OCI-LY7 (cell line): ENCODE measurements around the gene SBF2. TPM values are rescaled to one million over a fixed set of nuclear protein-coding genes. Genes with fewer than 3 reads are reported as not detected.

ENCODE experiments used
- BruUV-seq: library from RNA; stranded (reverse); fragments of 400-500 nt; replicated peaks from 2 replicates; lab custom pipeline; 2021; lab: Mats Ljungman, UMichigan
- CTCF ChIA-PET: fragments of 300-600 bp; sonication (Branson Sonifier 250); formaldehyde crosslinking; loops from one replicate; lab custom pipeline; 2022; ENCODE audit warnings: antibody characterized with exemption; ENCODE audit not compliant: unreplicated experiment; lab: Charles Lee
- POLR2A ChIA-PET: fragments of 300-600 bp; sonication (Branson Sonifier 250); formaldehyde crosslinking; loops from one replicate; lab custom pipeline; 2022; ENCODE audit warnings: antibody characterized with exemption; lab: Charles Lee
- DNase-seq: peaks from one replicate; pipeline ENCODE4 v3.0.0-alpha.2; 2015; ENCODE audit warnings: low spot score
- H2AFZ ChIP-seq: fragments of 200-600 bp; sonication (generic), shearing (Covaris generic); 2 replicates; pipeline ENCODE4 v1.6.1; 2014; ENCODE audit warnings: mild to moderate bottlenecking, antibody characterized with exemption, low read length, moderate library complexity
- H3K27ac ChIP-seq: fragments of 200-600 bp; sonication (generic); 2 replicates; pipeline ENCODE4 v1.5.1; 2014; ENCODE audit warnings: mixed run types, low read depth, mild to moderate bottlenecking, moderate library complexity, low read length, inconsistent platforms; ENCODE audit not compliant: poor library complexity, severe bottlenecking
- H3K36me3 ChIP-seq: fragments of 200-600 bp; sonication (generic); 2 replicates; pipeline ENCODE4 v1.6.1; 2014; ENCODE audit warnings: mild to moderate bottlenecking, antibody characterized with exemption, low read length, moderate library complexity, mixed read lengths; ENCODE audit not compliant: insufficient read depth
- H3K4me1 ChIP-seq: fragments of 200-600 bp; sonication (generic); 2 replicates; pipeline ENCODE4 v1.5.1; 2014; ENCODE audit warnings: mild to moderate bottlenecking, low read length; ENCODE audit not compliant: insufficient read depth, poor library complexity, severe bottlenecking
- H3K4me2 ChIP-seq: fragments of 200-600 bp; sonication (generic); 2 replicates; pipeline ENCODE4 v1.6.1; 2014; ENCODE audit warnings: mild to moderate bottlenecking, low read length
- H3K4me3 ChIP-seq: fragments of 200-600 bp; sonication (generic); 2 replicates; pipeline ENCODE4 v1.5.1; 2014; ENCODE audit warnings: mild to moderate bottlenecking, low read depth, low read length; ENCODE audit not compliant: poor library complexity, severe bottlenecking
- H3K79me2 ChIP-seq: fragments of 200-600 bp; sonication (generic); 2 replicates; pipeline ENCODE4 v1.6.1; 2016; ENCODE audit warnings: low read depth, mild to moderate bottlenecking, low read length, moderate library complexity, mixed read lengths; ENCODE audit not compliant: insufficient read depth
- H3K9me2 ChIP-seq: fragments of 200-600 bp; sonication (generic); 2 replicates; pipeline ENCODE4 v1.6.1; 2016; ENCODE audit warnings: mild to moderate bottlenecking, low read length, mixed read lengths; ENCODE audit not compliant: insufficient read depth
- H3K9me3 ChIP-seq: fragments of 200-600 bp; sonication (generic); 2 replicates; pipeline ENCODE4 v1.6.1; 2014; ENCODE audit warnings: mild to moderate bottlenecking, mixed run types, low read length, mixed read lengths
- H4K20me1 ChIP-seq: fragments of 200-600 bp; sonication (generic); 2 replicates; pipeline ENCODE4 v1.6.1; 2014; ENCODE audit warnings: mild to moderate bottlenecking, antibody characterized with exemption, low read length, moderate library complexity, mixed read lengths; ENCODE audit not compliant: insufficient read depth
- EZH2phosphoT487 ChIP-seq: fragments of 200-600 bp; sonication (generic); IDR thresholded peaks from 2 replicates; pipeline ENCODE4 v1.6.1; 2018; ENCODE audit warnings: low read depth, borderline replicate concordance, mild to moderate bottlenecking, mixed run types, antibody characterized with exemption, low read length, moderate library complexity, mixed read lengths
- intact Hi-C: fragments of 100-400 bp; cut with micrococcal nuclease; formaldehyde crosslinking; loops from one replicate; pipeline ENCODE4 v1.10.0; 2022; ENCODE audit not compliant: unreplicated experiment
- total RNA-seq, 2 experiments: library from RNA; depleted of rRNA in 1 of 2; stranded (reverse); fragments of >200 nt in 1 of 2; shearing (Covaris generic) in 1 of 2; gene quantifications; 2 replicates each; pipeline ENCODE4 v1.2.3, GENCODE V29; 2014 to 2022
- TF ChIP-seq, protein P1 (sequence below): fragments of 200-600 bp; sonication (generic); conservative IDR thresholded peaks from 2 replicates; pipeline ENCODE4 v1.5.1; 2014; ENCODE audit warnings: mild to moderate bottlenecking, antibody characterized with exemption, low read length, moderate library complexity, mixed read lengths

Gene SBF2
- total RNA-seq, 2 experiments from 2014 or later, result 12.9 to 14.3 TPM

GRCh38 chr11:9927670-9928069, 366.3 kb downstream of the SBF2 start:
- ChIA-PET POLR2A (no interaction called here), CTCF (no interaction called here)
- Histone ChIP-seq H3K4me2 (no peak overlapping the region), H3K4me3 (no peak overlapping the region), H3K36me3 (no peaks in the 10 kb centered on the region), H3K27ac (no peak overlapping the region), H3K9me2 (no peaks in the 10 kb centered on the region), H3K4me1 (no peaks in the 10 kb centered on the region), H3K9me3 (no peaks in the 10 kb centered on the region), H2AFZ (no peak overlapping the region), H3K79me2 (no peaks in the 10 kb centered on the region), H4K20me1 (no peaks in the 10 kb centered on the region)
- no peak for DNase-seq
- TF ChIP-seq EZH2phosphoT487, result no peak
- TF ChIP-seq, protein P1, sequence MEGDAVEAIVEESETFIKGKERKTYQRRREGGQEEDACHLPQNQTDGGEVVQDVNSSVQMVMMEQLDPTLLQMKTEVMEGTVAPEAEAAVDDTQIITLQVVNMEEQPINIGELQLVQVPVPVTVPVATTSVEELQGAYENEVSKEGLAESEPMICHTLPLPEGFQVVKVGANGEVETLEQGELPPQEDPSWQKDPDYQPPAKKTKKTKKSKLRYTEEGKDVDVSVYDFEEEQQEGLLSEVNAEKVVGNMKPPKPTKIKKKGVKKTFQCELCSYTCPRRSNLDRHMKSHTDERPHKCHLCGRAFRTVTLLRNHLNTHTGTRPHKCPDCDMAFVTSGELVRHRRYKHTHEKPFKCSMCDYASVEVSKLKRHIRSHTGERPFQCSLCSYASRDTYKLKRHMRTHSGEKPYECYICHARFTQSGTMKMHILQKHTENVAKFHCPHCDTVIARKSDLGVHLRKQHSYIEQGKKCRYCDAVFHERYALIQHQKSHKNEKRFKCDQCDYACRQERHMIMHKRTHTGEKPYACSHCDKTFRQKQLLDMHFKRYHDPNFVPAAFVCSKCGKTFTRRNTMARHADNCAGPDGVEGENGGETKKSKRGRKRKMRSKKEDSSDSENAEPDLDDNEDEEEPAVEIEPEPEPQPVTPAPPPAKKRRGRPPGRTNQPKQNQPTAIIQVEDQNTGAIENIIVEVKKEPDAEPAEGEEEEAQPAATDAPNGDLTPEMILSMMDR, result no peak
- BruUV-seq, result no TSS peak
- intact Hi-C loops, result no loop called here

DNA sequence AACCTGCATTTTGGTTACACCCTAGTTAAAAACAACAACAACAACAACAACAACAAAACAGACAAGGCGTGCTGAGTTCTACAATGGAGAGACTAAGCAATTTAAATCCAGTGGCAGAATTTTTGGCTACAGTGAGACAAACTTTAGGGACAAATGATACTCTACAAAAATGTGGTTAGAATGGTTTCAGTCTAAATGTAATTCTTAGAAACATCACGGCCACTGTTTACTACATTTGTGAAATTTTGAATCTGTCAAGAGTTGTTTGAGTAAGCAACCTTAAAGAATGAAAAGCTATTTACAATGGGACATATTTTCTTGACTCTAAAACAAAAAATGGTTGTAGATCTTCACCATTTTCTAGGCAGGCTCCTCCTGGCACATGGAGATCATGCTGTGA, 370.7 kb downstream of the SBF2 start:
- Histone ChIP-seq H3K79me2 (no peaks in the 10 kb centered on the region), H3K4me2 (no peak overlapping the region), H3K9me2 (no peaks in the 10 kb centered on the region), H3K9me3 (no peaks in the 10 kb centered on the region), H3K4me3 (no peak overlapping the region), H3K27ac (no peak overlapping the region), H4K20me1 (no peaks in the 10 kb centered on the region), H3K4me1 (no peaks in the 10 kb centered on the region), H3K36me3 (no peaks in the 10 kb centered on the region), H2AFZ (no peak overlapping the region)
- TF ChIP-seq EZH2phosphoT487, result no peak
- TF ChIP-seq, protein P1, result no peak
- BruUV-seq, result no TSS peak
- CTCF ChIA-PET, result no interaction called here
- POLR2A ChIA-PET, result interaction anchor here (1.1 kb wide), 1 partner anchor 68 kb away, joined by 3 read pairs; no protein-coding TSS in a partner anchor
- no peak for DNase-seq
- intact Hi-C loops, result no loop called here

GRCh38 chr11:9922806-9923205, 371.2 kb downstream of the SBF2 start:
- Histone ChIP-seq H2AFZ (no peak overlapping the region), H3K4me2 (no peak overlapping the region), H3K79me2 (no peaks in the 10 kb centered on the region), H3K4me1 (no peaks in the 10 kb centered on the region), H3K4me3 (no peak overlapping the region), H3K9me2 (no peaks in the 10 kb centered on the region), H3K36me3 (no peaks in the 10 kb centered on the region), H3K9me3 (no peaks in the 10 kb centered on the region), H4K20me1 (no peaks in the 10 kb centered on the region), H3K27ac (no peak overlapping the region)
- no peak for TF ChIP-seq EZH2phosphoT487
- TF ChIP-seq, protein P1, result no peak
- BruUV-seq, result no TSS peak
- no peak for DNase-seq
- CTCF ChIA-PET, result no interaction called here
- intact Hi-C loops, result no loop called here
- POLR2A ChIA-PET, result interaction anchor here (1.1 kb wide), 1 partner anchor 68 kb away, joined by 3 read pairs; no protein-coding TSS in a partner anchor
